GM23338 (cell line): Measurements from ENCODE around the gene LEKR1. TPM values are rescaled to one million over a fixed set of nuclear protein-coding genes. Genes with fewer than 3 reads are reported as not detected.

ENCODE experiments used
- ATAC-seq: fragments of 200-7000 bp; cut with Tn5 transposase; 3 replicates; pipeline ENCODE4 v1.9.1; 2020
- DNase-seq: peaks from one replicate; pipeline ENCODE4 v3.0.0-alpha.2; 2015; ENCODE audit warnings: low spot score
- H2AFZ ChIP-seq: fragments of 200-600 bp; sonication (generic); 2 replicates; pipeline ENCODE4 v1.8.0; 2016; ENCODE audit warnings: antibody characterized with exemption, mild to moderate bottlenecking, moderate library complexity
- H3F3A ChIP-seq: fragments of 200-600 bp; sonication (generic); replicated peaks from 2 replicates; pipeline ENCODE4 v1.8.0; 2017; ENCODE audit warnings: antibody characterized with exemption, mixed run types, low read depth
- H3K27ac ChIP-seq: fragments of 200-600 bp; sonication (generic); 2 replicates; pipeline ENCODE4 v1.6.1; 2016; ENCODE audit warnings: low read depth
- H3K27me3 ChIP-seq: fragments of 200-600 bp; sonication (generic); 2 replicates; pipeline ENCODE4 v1.8.0; 2016; ENCODE audit warnings: mild to moderate bottlenecking, mixed run types, moderate library complexity; ENCODE audit not compliant: insufficient read depth
- H3K36me3 ChIP-seq: fragments of 200-600 bp; sonication (generic); 2 replicates; pipeline ENCODE4 v1.8.0; 2016; ENCODE audit warnings: mild to moderate bottlenecking; ENCODE audit not compliant: insufficient read depth
- H3K4me1 ChIP-seq: fragments of 200-600 bp; sonication (generic); 2 replicates; pipeline ENCODE4 v1.8.0; 2016; ENCODE audit warnings: mild to moderate bottlenecking, moderate library complexity; ENCODE audit not compliant: insufficient read depth
- H3K4me2 ChIP-seq: fragments of 200-600 bp; sonication (generic); 2 replicates; pipeline ENCODE4 v1.7.1; 2017; ENCODE audit warnings: mixed run types
- H3K4me3 ChIP-seq: fragments of 200-600 bp; sonication (generic); 2 replicates; pipeline ENCODE4 v1.6.1; 2016; ENCODE audit warnings: mixed run types
- H3K79me2 ChIP-seq: fragments of 200-600 bp; sonication (generic); replicated peaks from 2 replicates; pipeline ENCODE4 v1.8.0; 2017; ENCODE audit warnings: mild to moderate bottlenecking; ENCODE audit not compliant: insufficient read depth
- H3K9me2 ChIP-seq: fragments of 200-600 bp; sonication (generic); 2 replicates; pipeline ENCODE4 v1.8.0; 2017; ENCODE audit not compliant: insufficient read depth
- H4K20me1 ChIP-seq: fragments of 200-600 bp; sonication (generic); replicated peaks from 2 replicates; pipeline ENCODE4 v1.8.0; 2017; ENCODE audit warnings: mild to moderate bottlenecking; ENCODE audit not compliant: insufficient read depth
- H3K27ac Mint-ChIP-seq: 2 replicates; pipeline ENCODE4 v1.8.0; 2020; ENCODE audit warnings: inconsistent platforms, mild to moderate bottlenecking, moderate library complexity, mixed read lengths
- H3K27me3 Mint-ChIP-seq: 3 replicates; pipeline ENCODE4 v1.8.0; 2022; ENCODE audit warnings: low read depth, mild to moderate bottlenecking, moderate library complexity, mixed read lengths, inconsistent platforms; ENCODE audit not compliant: insufficient read depth, poor library complexity
- H3K36me3 Mint-ChIP-seq: 3 replicates; pipeline ENCODE4 v1.8.0; 2021; ENCODE audit warnings: low read depth, mild to moderate bottlenecking, inconsistent platforms, moderate library complexity, mixed read lengths
- H3K4me1 Mint-ChIP-seq: 3 replicates; pipeline ENCODE4 v1.8.0; 2020; ENCODE audit warnings: mild to moderate bottlenecking, inconsistent platforms, mixed read lengths
- H3K4me3 Mint-ChIP-seq: 3 replicates; pipeline ENCODE4 v1.8.0; 2021; ENCODE audit warnings: moderate library complexity, mild to moderate bottlenecking, inconsistent platforms, mixed read lengths
- H3K9me3 Mint-ChIP-seq: 3 replicates; pipeline ENCODE4 v1.8.0; 2020; ENCODE audit warnings: moderate library complexity, mild to moderate bottlenecking, inconsistent platforms, mixed read lengths
- CREB1 ChIP-seq: fragments of 250-450 bp; sonication (Bioruptor Pico); IDR thresholded peaks from 2 replicates; pipeline ENCODE4 v1.5.0; 2020; ENCODE audit warnings: low read depth, mild to moderate bottlenecking, moderate library complexity
- CTCF ChIP-seq, 2 experiments: fragments of 200-600 bp in 1 of 2; sonication (generic) in 1 of 2; conservative IDR thresholded peaks; 2 replicates each; pipeline versions ENCODE4 v1.5.1 to v1.6.1; 2016 to 2017; ENCODE audit warnings: antibody characterized with exemption in 2 of 2, low read depth in 2 of 2, mild to moderate bottlenecking in 2 of 2, moderate library complexity in 1 of 2
- EZH2 ChIP-seq: fragments of 200-600 bp; sonication (generic); IDR thresholded peaks from one replicate; pipeline ENCODE4 v1.8.0; 2017; ENCODE audit warnings: antibody characterized with exemption, mild to moderate bottlenecking, low read depth; ENCODE audit not compliant: unreplicated experiment
- EZH2phosphoT487 ChIP-seq: fragments of 200-600 bp; sonication (generic); IDR thresholded peaks from one replicate; pipeline ENCODE4 v1.8.1; 2018; ENCODE audit warnings: antibody characterized with exemption; ENCODE audit not compliant: unreplicated experiment
- JUNB ChIP-seq: IDR thresholded peaks from one replicate; pipeline ENCODE4 v1.6.1; 2016; ENCODE audit warnings: antibody characterized with exemption; ENCODE audit not compliant: unreplicated experiment
- POLR2AphosphoS5 ChIP-seq: IDR thresholded peaks from 2 replicates; pipeline ENCODE4 v1.6.1; 2016; ENCODE audit warnings: antibody characterized with exemption, low read depth
- STAT1 ChIP-seq: IDR thresholded peaks from one replicate; pipeline ENCODE4 v1.6.1; 2016; ENCODE audit warnings: antibody characterized with exemption; ENCODE audit not compliant: unreplicated experiment
- ZNF114 ChIP-seq: fragments of 250-450 bp; sonication (Bioruptor Pico); IDR thresholded peaks from 2 replicates; pipeline ENCODE4 v1.5.0; 2020; ENCODE audit warnings: mild to moderate bottlenecking, moderate library complexity
- polyA plus RNA-seq: library from polyadenylated mRNA; unstranded; fragments of >200 nt; fragmentation: Nextera tagmentation; extraction: Ambion mirVana; gene quantifications from 2 replicates; pipeline ENCODE4 v1.2.1, GENCODE V29; 2016
- total RNA-seq: library from RNA; depleted of rRNA; stranded (reverse); fragments of >200 nt; shearing (Covaris generic); gene quantifications from 2 replicates; pipeline ENCODE4 v1.2.3, GENCODE V29; 2014
- TF ChIP-seq, protein P1 (sequence below): IDR thresholded peaks from 2 replicates; pipeline ENCODE4 v1.6.1; 2016; ENCODE audit warnings: antibody characterized with exemption
- TF ChIP-seq, protein P2 (sequence below): IDR thresholded peaks from one replicate; pipeline ENCODE4 v1.6.1; 2018; ENCODE audit warnings: antibody characterized with exemption; ENCODE audit not compliant: unreplicated experiment
- TF ChIP-seq, protein P3 (sequence below): fragments of 250-450 bp; sonication (Bioruptor Pico); IDR thresholded peaks from 2 replicates; pipeline ENCODE4 v1.5.0; 2020; ENCODE audit warnings: mild to moderate bottlenecking, moderate library complexity

LEKR1 gene
- total and polyA plus RNA-seq, 2 experiments from 2014 or later = not detected

GRCh38 chr3:157086775-157087174 is 260.6 kb downstream of the LEKR1 start (continued):
- TF ChIP-seq, protein P1, sequence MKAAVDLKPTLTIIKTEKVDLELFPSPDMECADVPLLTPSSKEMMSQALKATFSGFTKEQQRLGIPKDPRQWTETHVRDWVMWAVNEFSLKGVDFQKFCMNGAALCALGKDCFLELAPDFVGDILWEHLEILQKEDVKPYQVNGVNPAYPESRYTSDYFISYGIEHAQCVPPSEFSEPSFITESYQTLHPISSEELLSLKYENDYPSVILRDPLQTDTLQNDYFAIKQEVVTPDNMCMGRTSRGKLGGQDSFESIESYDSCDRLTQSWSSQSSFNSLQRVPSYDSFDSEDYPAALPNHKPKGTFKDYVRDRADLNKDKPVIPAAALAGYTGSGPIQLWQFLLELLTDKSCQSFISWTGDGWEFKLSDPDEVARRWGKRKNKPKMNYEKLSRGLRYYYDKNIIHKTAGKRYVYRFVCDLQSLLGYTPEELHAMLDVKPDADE = no peak
- TF ChIP-seq, protein P2, sequence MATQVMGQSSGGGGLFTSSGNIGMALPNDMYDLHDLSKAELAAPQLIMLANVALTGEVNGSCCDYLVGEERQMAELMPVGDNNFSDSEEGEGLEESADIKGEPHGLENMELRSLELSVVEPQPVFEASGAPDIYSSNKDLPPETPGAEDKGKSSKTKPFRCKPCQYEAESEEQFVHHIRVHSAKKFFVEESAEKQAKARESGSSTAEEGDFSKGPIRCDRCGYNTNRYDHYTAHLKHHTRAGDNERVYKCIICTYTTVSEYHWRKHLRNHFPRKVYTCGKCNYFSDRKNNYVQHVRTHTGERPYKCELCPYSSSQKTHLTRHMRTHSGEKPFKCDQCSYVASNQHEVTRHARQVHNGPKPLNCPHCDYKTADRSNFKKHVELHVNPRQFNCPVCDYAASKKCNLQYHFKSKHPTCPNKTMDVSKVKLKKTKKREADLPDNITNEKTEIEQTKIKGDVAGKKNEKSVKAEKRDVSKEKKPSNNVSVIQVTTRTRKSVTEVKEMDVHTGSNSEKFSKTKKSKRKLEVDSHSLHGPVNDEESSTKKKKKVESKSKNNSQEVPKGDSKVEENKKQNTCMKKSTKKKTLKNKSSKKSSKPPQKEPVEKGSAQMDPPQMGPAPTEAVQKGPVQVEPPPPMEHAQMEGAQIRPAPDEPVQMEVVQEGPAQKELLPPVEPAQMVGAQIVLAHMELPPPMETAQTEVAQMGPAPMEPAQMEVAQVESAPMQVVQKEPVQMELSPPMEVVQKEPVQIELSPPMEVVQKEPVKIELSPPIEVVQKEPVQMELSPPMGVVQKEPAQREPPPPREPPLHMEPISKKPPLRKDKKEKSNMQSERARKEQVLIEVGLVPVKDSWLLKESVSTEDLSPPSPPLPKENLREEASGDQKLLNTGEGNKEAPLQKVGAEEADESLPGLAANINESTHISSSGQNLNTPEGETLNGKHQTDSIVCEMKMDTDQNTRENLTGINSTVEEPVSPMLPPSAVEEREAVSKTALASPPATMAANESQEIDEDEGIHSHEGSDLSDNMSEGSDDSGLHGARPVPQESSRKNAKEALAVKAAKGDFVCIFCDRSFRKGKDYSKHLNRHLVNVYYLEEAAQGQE = no peak
- no peak for TF ChIP-seq EZH2
- no peak for TF ChIP-seq EZH2phosphoT487
- no peak for TF ChIP-seq STAT1
- TF ChIP-seq JUNB = no peak

DNA sequence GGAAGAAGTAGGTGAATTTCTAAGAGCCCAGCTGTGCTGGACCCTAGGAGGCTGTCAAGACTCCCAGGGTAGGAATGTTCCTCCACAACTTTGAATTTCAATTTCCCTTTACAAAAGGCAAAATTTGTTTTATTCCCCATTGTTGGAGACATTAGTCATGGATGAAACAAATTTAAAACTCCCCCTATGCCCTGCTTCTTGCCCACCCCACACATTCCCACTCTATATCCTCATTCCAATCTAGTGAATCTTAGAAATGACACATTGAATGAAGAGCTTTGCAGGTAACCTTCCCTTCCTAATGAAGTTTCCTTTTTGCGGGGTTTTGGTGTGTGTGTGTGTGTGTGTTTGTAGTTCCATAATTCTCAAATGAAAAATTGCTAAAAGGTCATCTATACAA is 261.2 kb downstream of the LEKR1 start:
- no peak overlapping the region for H3K4me3 Mint-ChIP-seq
- Histone ChIP-seq H3K4me2 (0 out of 2 replicates have a peak overlapping the region, but pooled peaks have one; percentile 19), H3K36me3 (no peaks in the 10 kb centered on the region), H4K20me1 (no peaks in the 10 kb centered on the region), H3K27ac (no peak overlapping the region), H3K9me2 (no peaks in the 10 kb centered on the region), H3F3A (no peaks in the 10 kb centered on the region), H3K27me3 (no peaks in the 10 kb centered on the region), H2AFZ (no peak overlapping the region), H3K79me2 (no peaks in the 10 kb centered on the region), H3K4me1 (peaks cover 20% of the 10 kb centered on the region), H3K4me3 (no peak overlapping the region)
- no peak for DNase-seq
- H3K36me3 Mint-ChIP-seq = no peaks in the 10 kb centered on the region
- no peaks in the 10 kb centered on the region for H3K9me3 Mint-ChIP-seq
- no peak for ATAC-seq
- H3K27me3 Mint-ChIP-seq = peaks cover 10% of the 10 kb centered on the region
- peaks cover 34% of the 10 kb centered on the region for H3K4me1 Mint-ChIP-seq
- TF ChIP-seq STAT1 = no peak
- no peak for TF ChIP-seq EZH2
- no peak for TF ChIP-seq JUNB
- TF ChIP-seq POLR2AphosphoS5 = no peak
- TF ChIP-seq CREB1 (CRISPR knock-in tag) = no peak
- TF ChIP-seq, protein P3, sequence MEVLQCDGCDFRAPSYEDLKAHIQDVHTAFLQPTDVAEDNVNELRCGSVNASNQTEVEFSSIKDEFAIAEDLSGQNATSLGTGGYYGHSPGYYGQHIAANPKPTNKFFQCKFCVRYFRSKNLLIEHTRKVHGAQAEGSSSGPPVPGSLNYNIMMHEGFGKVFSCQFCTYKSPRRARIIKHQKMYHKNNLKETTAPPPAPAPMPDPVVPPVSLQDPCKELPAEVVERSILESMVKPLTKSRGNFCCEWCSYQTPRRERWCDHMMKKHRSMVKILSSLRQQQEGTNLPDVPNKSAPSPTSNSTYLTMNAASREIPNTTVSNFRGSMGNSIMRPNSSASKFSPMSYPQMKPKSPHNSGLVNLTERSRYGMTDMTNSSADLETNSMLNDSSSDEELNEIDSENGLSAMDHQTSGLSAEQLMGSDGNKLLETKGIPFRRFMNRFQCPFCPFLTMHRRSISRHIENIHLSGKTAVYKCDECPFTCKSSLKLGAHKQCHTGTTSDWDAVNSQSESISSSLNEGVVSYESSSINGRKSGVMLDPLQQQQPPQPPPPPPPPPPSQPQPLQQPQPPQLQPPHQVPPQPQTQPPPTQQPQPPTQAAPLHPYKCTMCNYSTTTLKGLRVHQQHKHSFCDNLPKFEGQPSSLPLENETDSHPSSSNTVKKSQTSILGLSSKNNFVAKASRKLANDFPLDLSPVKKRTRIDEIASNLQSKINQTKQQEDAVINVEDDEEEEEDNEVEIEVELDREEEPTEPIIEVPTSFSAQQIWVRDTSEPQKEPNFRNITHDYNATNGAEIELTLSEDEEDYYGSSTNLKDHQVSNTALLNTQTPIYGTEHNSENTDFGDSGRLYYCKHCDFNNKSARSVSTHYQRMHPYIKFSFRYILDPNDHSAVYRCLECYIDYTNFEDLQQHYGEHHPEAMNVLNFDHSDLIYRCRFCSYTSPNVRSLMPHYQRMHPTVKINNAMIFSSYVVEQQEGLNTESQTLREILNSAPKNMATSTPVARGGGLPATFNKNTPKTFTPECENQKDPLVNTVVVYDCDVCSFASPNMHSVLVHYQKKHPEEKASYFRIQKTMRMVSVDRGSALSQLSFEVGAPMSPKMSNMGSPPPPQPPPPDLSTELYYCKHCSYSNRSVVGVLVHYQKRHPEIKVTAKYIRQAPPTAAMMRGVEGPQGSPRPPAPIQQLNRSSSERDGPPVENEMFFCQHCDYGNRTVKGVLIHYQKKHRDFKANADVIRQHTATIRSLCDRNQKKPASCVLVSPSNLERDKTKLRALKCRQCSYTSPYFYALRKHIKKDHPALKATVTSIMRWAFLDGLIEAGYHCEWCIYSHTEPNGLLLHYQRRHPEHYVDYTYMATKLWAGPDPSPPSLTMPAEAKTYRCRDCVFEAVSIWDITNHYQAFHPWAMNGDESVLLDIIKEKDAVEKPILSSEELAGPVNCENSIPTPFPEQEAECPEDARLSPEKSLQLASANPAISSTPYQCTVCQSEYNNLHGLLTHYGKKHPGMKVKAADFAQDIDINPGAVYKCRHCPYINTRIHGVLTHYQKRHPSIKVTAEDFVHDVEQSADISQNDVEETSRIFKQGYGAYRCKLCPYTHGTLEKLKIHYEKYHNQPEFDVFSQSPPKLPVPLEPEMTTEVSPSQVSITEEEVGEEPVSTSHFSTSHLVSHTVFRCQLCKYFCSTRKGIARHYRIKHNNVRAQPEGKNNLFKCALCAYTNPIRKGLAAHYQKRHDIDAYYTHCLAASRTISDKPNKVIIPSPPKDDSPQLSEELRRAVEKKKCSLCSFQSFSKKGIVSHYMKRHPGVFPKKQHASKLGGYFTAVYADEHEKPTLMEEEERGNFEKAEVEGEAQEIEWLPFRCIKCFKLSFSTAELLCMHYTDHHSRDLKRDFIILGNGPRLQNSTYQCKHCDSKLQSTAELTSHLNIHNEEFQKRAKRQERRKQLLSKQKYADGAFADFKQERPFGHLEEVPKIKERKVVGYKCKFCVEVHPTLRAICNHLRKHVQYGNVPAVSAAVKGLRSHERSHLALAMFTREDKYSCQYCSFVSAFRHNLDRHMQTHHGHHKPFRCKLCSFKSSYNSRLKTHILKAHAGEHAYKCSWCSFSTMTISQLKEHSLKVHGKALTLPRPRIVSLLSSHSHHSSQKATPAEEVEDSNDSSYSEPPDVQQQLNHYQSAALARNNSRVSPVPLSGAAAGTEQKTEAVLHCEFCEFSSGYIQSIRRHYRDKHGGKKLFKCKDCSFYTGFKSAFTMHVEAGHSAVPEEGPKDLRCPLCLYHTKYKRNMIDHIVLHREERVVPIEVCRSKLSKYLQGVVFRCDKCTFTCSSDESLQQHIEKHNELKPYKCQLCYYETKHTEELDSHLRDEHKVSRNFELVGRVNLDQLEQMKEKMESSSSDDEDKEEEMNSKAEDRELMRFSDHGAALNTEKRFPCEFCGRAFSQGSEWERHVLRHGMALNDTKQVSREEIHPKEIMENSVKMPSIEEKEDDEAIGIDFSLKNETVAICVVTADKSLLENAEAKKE (CRISPR knock-in tag) = no peak
- no peak for TF ChIP-seq ZNF114 (CRISPR knock-in tag)
- TF ChIP-seq CTCF (conservative IDR thresholded peaks at IDR 0.05; ENCODE audit: low read depth in 2 of 2) = no peak
- TF ChIP-seq, protein P1 = no peak
- TF ChIP-seq EZH2phosphoT487 = no peak
- H3K27ac Mint-ChIP-seq = no peak overlapping the region
